Hepatocyte (in vitro differentiated cells): ENCODE results near the gene GABBR2.

Experiments used
- EZH2phosphoT487 ChIP-seq: fragments of 200-600 bp; sonication (generic); IDR thresholded peaks from one replicate; pipeline ENCODE4 v1.6.1; 2018; ENCODE audit warnings: antibody characterized with exemption, mild to moderate bottlenecking, low read depth, moderate library complexity; ENCODE audit not compliant: unreplicated experiment, severe bottlenecking
- TF ChIP-seq, protein P1 (sequence below): fragments of 200-600 bp; sonication (generic); IDR thresholded peaks from 2 replicates; pipeline ENCODE4 v1.5.1; 2016; ENCODE audit warnings: antibody characterized with exemption, mild to moderate bottlenecking; ENCODE audit not compliant: poor library complexity

DNA sequence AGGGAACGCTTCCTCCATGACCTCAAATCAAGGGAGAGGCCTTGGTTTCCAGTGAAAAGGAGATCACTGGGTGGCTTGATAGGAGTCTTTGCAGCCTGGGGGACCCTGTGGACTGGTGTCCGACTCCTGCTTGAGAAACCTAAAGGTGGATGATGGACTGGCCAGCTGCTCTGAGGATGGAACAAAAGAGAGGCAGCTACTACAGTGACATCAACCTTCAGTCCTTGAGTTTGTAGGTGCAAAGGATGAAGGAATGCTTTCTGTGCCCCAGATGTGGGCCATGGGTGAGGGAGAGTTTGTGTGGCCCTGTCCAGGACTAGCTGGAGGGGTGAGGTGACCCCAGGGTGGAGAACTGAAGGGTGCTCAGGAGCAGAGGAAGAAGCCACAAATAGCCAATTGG lies 338.8 kb downstream of the GABBR2 start:
- TF ChIP-seq, protein P1, sequence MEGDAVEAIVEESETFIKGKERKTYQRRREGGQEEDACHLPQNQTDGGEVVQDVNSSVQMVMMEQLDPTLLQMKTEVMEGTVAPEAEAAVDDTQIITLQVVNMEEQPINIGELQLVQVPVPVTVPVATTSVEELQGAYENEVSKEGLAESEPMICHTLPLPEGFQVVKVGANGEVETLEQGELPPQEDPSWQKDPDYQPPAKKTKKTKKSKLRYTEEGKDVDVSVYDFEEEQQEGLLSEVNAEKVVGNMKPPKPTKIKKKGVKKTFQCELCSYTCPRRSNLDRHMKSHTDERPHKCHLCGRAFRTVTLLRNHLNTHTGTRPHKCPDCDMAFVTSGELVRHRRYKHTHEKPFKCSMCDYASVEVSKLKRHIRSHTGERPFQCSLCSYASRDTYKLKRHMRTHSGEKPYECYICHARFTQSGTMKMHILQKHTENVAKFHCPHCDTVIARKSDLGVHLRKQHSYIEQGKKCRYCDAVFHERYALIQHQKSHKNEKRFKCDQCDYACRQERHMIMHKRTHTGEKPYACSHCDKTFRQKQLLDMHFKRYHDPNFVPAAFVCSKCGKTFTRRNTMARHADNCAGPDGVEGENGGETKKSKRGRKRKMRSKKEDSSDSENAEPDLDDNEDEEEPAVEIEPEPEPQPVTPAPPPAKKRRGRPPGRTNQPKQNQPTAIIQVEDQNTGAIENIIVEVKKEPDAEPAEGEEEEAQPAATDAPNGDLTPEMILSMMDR = no peak
- TF ChIP-seq EZH2phosphoT487 = no peak
